ENCODE results near the gene RSRC2.

DNA sequence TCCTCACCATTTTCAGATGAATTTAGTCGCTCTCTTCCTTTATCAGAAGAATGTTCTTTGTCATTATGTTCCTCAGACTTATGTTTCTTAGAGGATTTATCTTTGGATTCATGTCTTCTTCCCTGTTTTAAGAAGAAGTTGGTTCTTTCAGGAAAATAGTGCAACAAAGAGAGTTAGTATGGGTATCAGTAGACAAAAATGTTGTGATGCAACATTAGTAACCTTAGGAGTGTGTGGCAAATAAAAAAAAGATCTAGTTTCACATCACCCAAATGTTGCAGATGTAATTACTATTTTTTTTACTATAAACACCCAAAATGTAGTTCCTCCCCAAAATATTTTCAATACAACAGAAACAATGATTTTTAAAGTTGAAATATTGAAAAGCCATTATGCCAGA is 7.8 kb downstream of the RSRC2 start:
- TF ChIP-seq POLR2A (IDR thresholded peaks at IDR 0.05; ENCODE audit: low read length) = no peak
- TF ChIP-seq GATA1 (IDR thresholded peaks at IDR 0.05; ENCODE audit: low read depth, low read length) = no peak

All from erythroblast (primary cell).